Sigmoid colon (tissue), 7 donors: Measurements from ENCODE around the gene MOK. TPM values are rescaled to one million over a fixed set of nuclear protein-coding genes. Genes with fewer than 3 reads are reported as not detected.

ENCODE experiments used
- DNase-seq: peaks from one replicate; pipeline ENCODE4 v3.0.0-alpha.2; 2019
- H3K27ac ChIP-seq, 4 donors: fragments of 200-600 bp; sonication (generic); one replicate each; pipeline ENCODE4 v1.5.1; 2016 to 2019; ENCODE audit warnings: mild to moderate bottlenecking in 1 of 4
- H3K27me3 ChIP-seq, 3 donors: fragments of 200-600 bp; sonication (generic); one replicate each; pipeline ENCODE4 v1.5.1; 2019; ENCODE audit warnings: mild to moderate bottlenecking in 1 of 3
- H3K36me3 ChIP-seq, 4 donors: fragments of 200-600 bp; sonication (generic); one replicate each; pipeline ENCODE4 v1.5.1; 2016 to 2019
- H3K4me1 ChIP-seq, 4 donors: fragments of 200-600 bp; sonication (generic); one replicate each; pipeline ENCODE4 v1.5.1; 2017 to 2019
- H3K4me3 ChIP-seq, 4 donors: fragments of 200-600 bp; sonication (generic); one replicate each; pipeline ENCODE4 v1.5.1; 2017 to 2019; ENCODE audit warnings: mild to moderate bottlenecking in 2 of 4, moderate library complexity in 1 of 4
- H3K9me3 ChIP-seq, 4 donors: fragments of 200-600 bp in 3 of 4; sonication (generic) in 3 of 4; one replicate each; pipeline versions ENCODE4 v1.5.1 to v1.6.1; 2013 to 2019
- CTCF ChIP-seq, 4 experiments: fragments of 450-650 bp in 3 of 4; fragments of 200-600 bp in 1 of 4; IDR thresholded peaks; one replicate each; pipeline ENCODE4 v1.5.1; 2016 to 2019; ENCODE audit warnings: antibody characterized with exemption in 4 of 4, mild to moderate bottlenecking in 3 of 4, moderate library complexity in 2 of 4
- EP300 ChIP-seq, 4 donors: sonication (generic); formaldehyde crosslinking; IDR thresholded peaks; one replicate each; pipeline ENCODE4 v1.6.1; 2017; ENCODE audit warnings: antibody characterized with exemption in 4 of 4
- POLR2A ChIP-seq, 2 donors: fragments of 450-650 bp; IDR thresholded peaks; one replicate each; pipeline ENCODE4 v1.6.1; 2016; ENCODE audit warnings: antibody characterized with exemption in 2 of 2, mild to moderate bottlenecking in 2 of 2, moderate library complexity in 2 of 2
- POLR2AphosphoS5 ChIP-seq, 4 donors: sonication (generic); formaldehyde crosslinking; IDR thresholded peaks; one replicate each; pipeline ENCODE4 v1.6.1; 2017; ENCODE audit warnings: antibody characterized with exemption in 4 of 4
- WGBS, 2 donors: extraction: QIAGEN DNeasy Blood & Tissue Kit; methylation state at CpG; one replicate each; pipeline ENCODE4 v1.1.7; 2013; 5-methylcytosine and 5-hydroxymethylcytosine counted together
- intact Hi-C: fragments of 100-400 bp; cut with DNase I; formaldehyde crosslinking; loops from one replicate; pipeline ENCODE4 v1.15.1; 2023
- polyA plus RNA-seq, 3 donors: library from polyadenylated mRNA; stranded (reverse); fragments of 200-250 nt; gene quantifications; one replicate each; pipeline ENCODE4 v1.2.3, GENCODE V29; 2013
- total RNA-seq, 4 donors: library from RNA; depleted of rRNA; stranded (reverse); fragments of >200 nt; gene quantifications; one replicate each; pipeline ENCODE4 v1.1.0, GENCODE V29; 2016
- donor health status: healthy with polysubstance abuse.
- donor health status: Bipolar disorder and iron deficiency.
- donor health status: healthy.

Gene MOK
- total and polyA plus RNA-seq, 7 donors, result 1.8 to 17.2 (median 9.4) TPM

GRCh38 chr14:102348376-102348775, 43.4 kb upstream of the MOK start:
- Histone ChIP-seq H3K9me3 (no peaks in the 10 kb centered on the region), H3K4me1 (no peaks in the 10 kb centered on the region), H3K27ac (no peak overlapping the region), H3K27me3 (no peaks in the 10 kb centered on the region), H3K4me3 (no peak overlapping the region), H3K36me3 (peaks cover 17 to 90% (median 54%) of the 10 kb centered on the region in 4 donors)
- WGBS, 2 donors, result 93% methylated on average over 16 of the region's 16 CpGs
- intact Hi-C loops, result no loop called here
- no peak for TF ChIP-seq CTCF (IDR thresholded peaks at IDR 0.05)
- TF ChIP-seq EP300 (IDR thresholded peaks at IDR 0.05), result no peak
- no peak for TF ChIP-seq POLR2A (IDR thresholded peaks at IDR 0.05)
- TF ChIP-seq POLR2AphosphoS5 (IDR thresholded peaks at IDR 0.05), result no peak
- DNase-seq, result no peak

GRCh38 chr14:102346645-102347044, 41.7 kb upstream of the MOK start:
- intact Hi-C loops, result no loop called here
- Histone ChIP-seq H3K4me3 (no peak overlapping the region), H3K4me1 (no peaks in the 10 kb centered on the region), H3K9me3 (no peaks in the 10 kb centered on the region), H3K36me3 (peaks cover 17 to 90% (median 51%) of the 10 kb centered on the region in 4 donors), H3K27ac (no peak overlapping the region), H3K27me3 (no peaks in the 10 kb centered on the region)
- DNase-seq, result no peak
- WGBS, 2 donors, result 97 to 98% methylated on average over 4 of the region's 4 CpGs
- TF ChIP-seq POLR2A (IDR thresholded peaks at IDR 0.05) (no peak), POLR2AphosphoS5 (IDR thresholded peaks at IDR 0.05) (no peak), CTCF (IDR thresholded peaks at IDR 0.05) (no peak), EP300 (IDR thresholded peaks at IDR 0.05) (no peak)

GRCh38 chr14:102345232-102345631, 40.3 kb upstream of the MOK start:
- no peaks in the 10 kb centered on the region for H3K27me3 ChIP-seq
- no peak for DNase-seq
- intact Hi-C loops, result no loop called here
- WGBS, 2 donors, result 87 to 88% methylated on average over 3 of the region's 3 CpGs
- no peak overlapping the region for H3K4me3 ChIP-seq
- no peak for TF ChIP-seq POLR2AphosphoS5 (IDR thresholded peaks at IDR 0.05)
- peaks cover 17 to 96% (median 51%) of the 10 kb centered on the region in 4 donors for H3K36me3 ChIP-seq
- no peaks in the 10 kb centered on the region for H3K9me3 ChIP-seq
- H3K27ac ChIP-seq, result no peak overlapping the region
- H3K4me1 ChIP-seq, result no peaks in the 10 kb centered on the region

- Histone ChIP-seq H3K4me3 (no peak overlapping the region), H3K9me3 (no peaks in the 10 kb centered on the region), H3K36me3 (peaks cover 17 to 95% (median 48%) of the 10 kb centered on the region in 4 donors), H3K4me1 (no peaks in the 10 kb centered on the region), H3K27ac (no peak overlapping the region), H3K27me3 (no peaks in the 10 kb centered on the region)
- intact Hi-C loops, result no loop called here
- no peak for DNase-seq
- TF ChIP-seq POLR2A (IDR thresholded peaks at IDR 0.05) (no peak), CTCF (IDR thresholded peaks at IDR 0.05) (no peak), EP300 (IDR thresholded peaks at IDR 0.05) (no peak), POLR2AphosphoS5 (IDR thresholded peaks at IDR 0.05) (no peak)
- 85 to 93% methylated on average over 5 of the region's 5 CpGs for WGBS, 2 donors
Measured at GRCh38 chr14:102344485-102344884, 39.5 kb upstream of the MOK start.

GRCh38 chr14:102344084-102344483, 39.1 kb upstream of the MOK start:
- no peak for TF ChIP-seq CTCF (IDR thresholded peaks at IDR 0.05)
- no peak for TF ChIP-seq EP300 (IDR thresholded peaks at IDR 0.05)
- TF ChIP-seq POLR2A (IDR thresholded peaks at IDR 0.05), result no peak
- no peak for TF ChIP-seq POLR2AphosphoS5 (IDR thresholded peaks at IDR 0.05)

More at GRCh38 chr14:102344084-102344483, 39.1 kb upstream of the MOK start:
- 91 to 92% methylated on average over 7 of the region's 7 CpGs for WGBS, 2 donors
- Histone ChIP-seq H3K27ac (no peak overlapping the region), H3K36me3 (peaks cover 17 to 95% (median 47%) of the 10 kb centered on the region in 4 donors), H3K4me1 (no peaks in the 10 kb centered on the region), H3K27me3 (no peaks in the 10 kb centered on the region), H3K4me3 (no peak overlapping the region), H3K9me3 (no peaks in the 10 kb centered on the region)
- no peak for DNase-seq
- intact Hi-C loops, result no loop called here
